Fibroblast of upper back skin (primary cell): ENCODE data around the gene MSI2.

Experiments used
- DNase-seq: peaks from one replicate; pipeline ENCODE4 v3.0.0-alpha.2; 2013

Gene MSI2

GRCh38 chr17:57713140-57713539 is 456.8 kb downstream of the MSI2 start:
- DNase-seq = no peak

- no peak for DNase-seq
Measured at GRCh38 chr17:57714665-57715180, 458.4 kb downstream of the MSI2 start.

- DNase-seq = no peak
Measured at GRCh38 chr17:57715981-57716380, 459.7 kb downstream of the MSI2 start.

- no peak for DNase-seq
Measured at GRCh38 chr17:57718878-57719277, 462.6 kb downstream of the MSI2 start.

GRCh38 chr17:57720386-57721035 is 464.2 kb downstream of the MSI2 start:
- no peak for DNase-seq

- DNase-seq = no peak
Measured at GRCh38 chr17:57721967-57722703, 465.8 kb downstream of the MSI2 start.

GRCh38 chr17:57722704-57723043 is 466.4 kb downstream of the MSI2 start:
- DNase-seq = no peak

GRCh38 chr17:57723427-57724025 is 467.2 kb downstream of the MSI2 start:
- peak; percentile 5 for DNase-seq

- peak; percentile 7 for DNase-seq
Measured at GRCh38 chr17:57724026-57724728, 467.9 kb downstream of the MSI2 start.

- no peak for DNase-seq
Measured at GRCh38 chr17:57724729-57725125, 468.4 kb downstream of the MSI2 start.

- no peak for DNase-seq
Measured at GRCh38 chr17:57726213-57726790, 470.0 kb downstream of the MSI2 start.

GRCh38 chr17:57726838-57727237 is 470.5 kb downstream of the MSI2 start:
- DNase-seq = no peak

- DNase-seq = no peak
Measured at GRCh38 chr17:57727630-57728175, 471.4 kb downstream of the MSI2 start.

- no peak for DNase-seq
Measured at GRCh38 chr17:57730026-57730701, 473.8 kb downstream of the MSI2 start.

- no peak for DNase-seq
Measured at GRCh38 chr17:57732062-57732461, 475.7 kb downstream of the MSI2 start.

- DNase-seq = no peak
Measured at GRCh38 chr17:57733085-57733484, 476.8 kb downstream of the MSI2 start.
